ENCODE measurements around the gene PDZRN3.

PDZRN3 gene

DNA sequence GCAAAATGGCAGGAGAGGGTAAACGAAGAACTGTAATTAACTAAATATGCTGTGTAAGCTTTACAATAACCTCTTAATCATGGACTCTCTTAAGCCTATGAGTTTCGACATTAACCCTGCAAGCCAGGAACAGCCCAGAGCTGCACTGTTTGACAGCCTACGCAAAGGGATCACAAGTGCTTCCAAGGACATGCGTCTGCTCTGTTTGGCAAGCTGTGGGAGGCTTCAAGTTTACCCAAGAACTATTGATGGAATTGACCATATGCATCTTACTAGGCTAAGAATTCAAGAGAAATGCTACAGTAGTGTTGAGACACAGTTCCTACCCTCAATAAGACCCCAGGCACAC, 66.0 kb downstream of the PDZRN3 start:
- Histone ChIP-seq H3K4me1 (peaks cover 16% of the 10 kb centered on the region), H3K36me3 (no peaks in the 10 kb centered on the region), H3K9me3 (no peaks in the 10 kb centered on the region), H3K4me3 (ENCODE audit: low read depth, low read length) (no peak overlapping the region), H3K27me3 (no peaks in the 10 kb centered on the region)
- DNase-seq = no peak
- TF ChIP-seq, protein P1, sequence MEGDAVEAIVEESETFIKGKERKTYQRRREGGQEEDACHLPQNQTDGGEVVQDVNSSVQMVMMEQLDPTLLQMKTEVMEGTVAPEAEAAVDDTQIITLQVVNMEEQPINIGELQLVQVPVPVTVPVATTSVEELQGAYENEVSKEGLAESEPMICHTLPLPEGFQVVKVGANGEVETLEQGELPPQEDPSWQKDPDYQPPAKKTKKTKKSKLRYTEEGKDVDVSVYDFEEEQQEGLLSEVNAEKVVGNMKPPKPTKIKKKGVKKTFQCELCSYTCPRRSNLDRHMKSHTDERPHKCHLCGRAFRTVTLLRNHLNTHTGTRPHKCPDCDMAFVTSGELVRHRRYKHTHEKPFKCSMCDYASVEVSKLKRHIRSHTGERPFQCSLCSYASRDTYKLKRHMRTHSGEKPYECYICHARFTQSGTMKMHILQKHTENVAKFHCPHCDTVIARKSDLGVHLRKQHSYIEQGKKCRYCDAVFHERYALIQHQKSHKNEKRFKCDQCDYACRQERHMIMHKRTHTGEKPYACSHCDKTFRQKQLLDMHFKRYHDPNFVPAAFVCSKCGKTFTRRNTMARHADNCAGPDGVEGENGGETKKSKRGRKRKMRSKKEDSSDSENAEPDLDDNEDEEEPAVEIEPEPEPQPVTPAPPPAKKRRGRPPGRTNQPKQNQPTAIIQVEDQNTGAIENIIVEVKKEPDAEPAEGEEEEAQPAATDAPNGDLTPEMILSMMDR (IDR thresholded peaks at IDR 0.05; ENCODE audit: low read depth, low read length) = no peak

DNA sequence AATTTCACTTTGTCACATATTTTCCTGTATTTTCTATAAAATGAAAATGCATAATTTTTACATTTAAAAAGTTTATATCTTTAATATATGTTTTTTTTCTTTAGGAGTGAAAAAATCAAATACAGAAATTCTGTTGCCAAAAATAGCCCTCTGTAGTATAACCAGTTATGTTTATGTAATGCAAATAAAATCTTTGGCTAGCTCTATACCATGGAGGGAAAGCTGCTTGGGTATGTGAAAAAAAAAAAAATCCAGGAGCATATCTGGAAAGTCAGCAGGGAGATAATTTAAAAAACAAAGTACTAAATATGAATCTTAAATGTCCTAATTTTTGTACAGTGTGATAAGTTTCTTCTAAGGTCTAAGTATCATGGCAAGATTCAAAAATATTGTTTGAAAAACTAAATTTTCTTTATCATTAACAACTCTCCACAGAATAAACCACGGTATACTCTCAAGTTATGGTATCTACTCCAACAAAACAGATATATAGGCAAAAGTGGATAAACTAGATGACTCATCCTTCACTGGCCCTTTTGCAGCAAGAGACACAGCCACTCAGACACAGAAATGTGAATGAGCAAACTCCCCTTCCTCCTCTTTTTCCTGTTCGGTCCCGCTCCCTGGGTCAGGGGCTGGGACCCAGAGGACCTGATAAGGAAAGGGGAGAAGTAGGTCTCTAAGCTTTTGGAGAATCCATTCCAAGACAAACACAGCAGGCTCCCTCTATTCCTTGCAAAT, 66.6 kb downstream of the PDZRN3 start:
- Histone ChIP-seq H3K36me3 (no peaks in the 10 kb centered on the region), H3K4me1 (peaks cover 16% of the 10 kb centered on the region), H3K4me3 (ENCODE audit: low read depth, low read length) (no peak overlapping the region), H3K9me3 (no peaks in the 10 kb centered on the region), H3K27me3 (no peaks in the 10 kb centered on the region)
- DNase-seq = peak; percentile 20
- TF ChIP-seq, protein P1 (IDR thresholded peaks at IDR 0.05; ENCODE audit: low read depth, low read length) = no peak

DNA sequence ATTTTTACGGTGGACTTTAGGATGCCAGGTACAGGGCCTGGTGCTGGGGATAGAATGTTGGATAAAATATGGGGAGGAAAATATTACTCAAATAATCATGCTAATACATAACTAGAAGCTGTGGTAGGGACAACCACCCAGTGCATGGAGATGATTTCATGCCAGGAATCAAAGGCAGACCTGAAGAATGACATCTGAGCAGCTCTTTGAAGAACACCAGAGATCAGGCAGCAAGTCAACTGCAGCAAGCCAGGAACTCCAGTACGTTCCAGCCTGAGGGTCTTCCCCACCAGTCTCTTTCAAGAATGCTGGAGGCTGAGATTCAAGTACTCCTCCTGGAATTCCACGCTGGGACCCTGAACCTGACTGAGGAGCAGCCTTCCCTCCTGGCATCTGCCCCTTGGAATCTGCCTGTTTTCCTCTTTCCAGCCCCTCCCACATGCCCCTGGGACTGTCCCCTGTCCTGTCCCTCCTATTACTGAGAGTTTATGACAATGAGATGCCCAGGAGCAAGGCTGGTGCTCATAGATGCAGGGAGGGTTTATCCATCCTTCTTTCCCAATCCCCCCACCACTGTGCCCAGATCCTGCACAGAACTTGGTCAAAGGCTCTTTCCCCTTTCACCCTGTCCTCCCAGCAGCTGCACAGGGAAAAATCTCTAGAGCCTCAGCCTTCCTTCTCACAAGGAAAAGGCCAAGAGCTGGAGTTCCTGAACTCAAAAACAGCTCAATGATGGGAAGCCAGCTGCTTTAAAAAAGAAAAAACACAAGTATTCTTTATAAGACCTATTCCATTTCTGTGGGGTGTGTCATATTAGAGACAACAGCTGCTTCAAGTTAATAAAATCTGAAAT, 68.0 kb downstream of the PDZRN3 start:
- no peaks in the 10 kb centered on the region for H3K27me3 ChIP-seq
- TF ChIP-seq, protein P1 (IDR thresholded peaks at IDR 0.05; ENCODE audit: low read depth, low read length) = no peak
- H3K4me3 ChIP-seq (ENCODE audit: low read depth, low read length) = no peak overlapping the region
- peaks cover 19% of the 10 kb centered on the region for H3K4me1 ChIP-seq
- H3K36me3 ChIP-seq = no peaks in the 10 kb centered on the region
- peak; percentile 19 for DNase-seq
- no peaks in the 10 kb centered on the region for H3K9me3 ChIP-seq

DNA sequence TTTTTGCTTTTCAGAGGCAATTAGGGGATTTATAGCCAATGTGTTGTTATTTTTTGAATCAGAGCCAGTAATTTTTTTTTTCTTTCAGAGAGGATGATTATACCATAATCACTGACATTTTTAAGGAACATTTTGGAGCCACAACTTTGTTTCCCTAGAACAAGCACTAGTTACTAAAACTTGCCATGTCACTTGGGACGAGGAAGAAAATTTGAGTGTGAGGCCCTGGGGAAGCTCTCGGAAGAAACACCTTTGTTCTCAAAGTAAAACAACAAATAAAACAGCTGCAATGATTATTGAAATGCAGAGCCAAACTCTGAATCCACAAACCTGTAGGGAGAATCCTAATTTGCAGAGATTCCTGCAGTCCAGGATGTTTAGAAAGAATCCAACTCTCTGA, 69.7 kb downstream of the PDZRN3 start:
- Histone ChIP-seq H3K36me3 (no peaks in the 10 kb centered on the region), H3K27me3 (no peaks in the 10 kb centered on the region), H3K9me3 (no peaks in the 10 kb centered on the region), H3K4me3 (ENCODE audit: low read depth, low read length) (no peak overlapping the region), H3K4me1 (peaks cover 14% of the 10 kb centered on the region)
- no peak for DNase-seq
- TF ChIP-seq, protein P1 (IDR thresholded peaks at IDR 0.05; ENCODE audit: low read depth, low read length) = no peak

DNA sequence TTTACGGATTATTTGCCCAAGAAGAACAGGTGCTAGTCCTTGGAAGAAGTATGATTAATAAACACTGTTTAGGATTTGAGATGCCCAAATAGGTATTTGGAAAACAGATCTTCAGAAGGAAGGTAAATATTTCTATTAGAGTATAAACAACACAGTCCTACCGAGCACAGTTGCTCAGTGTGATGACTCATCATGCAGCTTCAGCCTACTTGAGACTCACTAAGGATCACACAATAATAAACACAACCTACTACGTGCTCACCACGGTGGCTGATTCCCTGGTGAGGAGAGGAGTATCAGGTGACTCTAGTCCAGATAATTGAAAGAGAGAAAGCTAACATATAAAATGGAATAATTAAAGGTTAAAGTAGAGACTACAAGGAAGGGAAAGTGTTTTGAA, 72.0 kb downstream of the PDZRN3 start:
- Histone ChIP-seq H3K36me3 (no peaks in the 10 kb centered on the region), H3K9me3 (no peaks in the 10 kb centered on the region), H3K27me3 (no peaks in the 10 kb centered on the region), H3K4me3 (ENCODE audit: low read depth, low read length) (no peak overlapping the region), H3K4me1 (peaks cover 8% of the 10 kb centered on the region)
- DNase-seq = no peak
- TF ChIP-seq, protein P1 (IDR thresholded peaks at IDR 0.05; ENCODE audit: low read depth, low read length) = no peak

DNA sequence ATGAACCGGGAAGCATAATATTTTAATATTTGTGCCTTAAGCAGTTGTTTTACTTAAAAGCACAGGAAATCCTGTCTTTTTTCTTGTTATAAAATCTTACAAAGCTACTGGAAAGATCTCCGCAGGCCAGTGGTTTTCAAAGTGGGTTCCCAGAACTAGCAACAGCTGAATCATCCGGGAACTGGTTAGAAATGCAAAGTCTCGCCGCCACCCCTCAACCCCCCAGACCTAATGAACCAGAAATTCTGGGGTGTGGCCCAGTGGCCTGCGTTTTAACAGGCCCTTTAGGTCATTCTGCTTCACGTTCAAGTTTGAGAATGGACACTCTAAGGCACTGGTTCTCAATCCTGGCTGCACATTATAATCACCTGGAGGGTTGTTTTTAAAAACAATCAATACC, 74.7 kb downstream of the PDZRN3 start:
- TF ChIP-seq, protein P1 (IDR thresholded peaks at IDR 0.05; ENCODE audit: low read depth, low read length) = no peak
- Histone ChIP-seq H3K9me3 (no peaks in the 10 kb centered on the region), H3K4me3 (ENCODE audit: low read depth, low read length) (no peak overlapping the region), H3K27me3 (no peaks in the 10 kb centered on the region), H3K4me1 (peaks cover 8% of the 10 kb centered on the region), H3K36me3 (no peaks in the 10 kb centered on the region)
- no peak for DNase-seq

All from BE2C (cell line).